Activated T-cell treated with anti-CD3 and anti-CD28 coated beads for 48 hours (primary cell): Measurements from ENCODE around the gene ZNF850.

Experiments
- DNase-seq: peaks from one replicate; pipeline ENCODE4 v3.0.0-alpha.2; 2020; ENCODE audit warnings: low read depth

The ZNF850 gene

DNA sequence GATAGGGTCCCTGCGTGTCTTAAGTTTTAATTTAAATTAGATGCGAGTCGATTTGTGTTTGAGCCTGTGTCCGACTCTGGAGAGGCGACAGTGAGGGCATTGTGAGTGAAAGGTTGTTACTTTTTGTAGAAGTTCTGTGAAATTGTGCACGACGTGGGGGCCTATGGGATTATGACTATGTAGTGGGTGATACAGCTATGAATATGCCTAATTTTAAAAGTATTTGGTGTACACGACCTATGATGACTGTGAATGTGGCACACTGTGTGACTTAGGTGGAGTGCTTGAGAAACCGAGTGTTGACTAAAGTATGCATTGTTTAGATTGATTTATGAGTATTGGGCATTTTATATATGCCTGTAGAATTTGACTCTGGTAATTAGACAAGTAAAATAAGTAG is 84.5 kb downstream of the ZNF850 start:
- DNase-seq, result no peak

DNA sequence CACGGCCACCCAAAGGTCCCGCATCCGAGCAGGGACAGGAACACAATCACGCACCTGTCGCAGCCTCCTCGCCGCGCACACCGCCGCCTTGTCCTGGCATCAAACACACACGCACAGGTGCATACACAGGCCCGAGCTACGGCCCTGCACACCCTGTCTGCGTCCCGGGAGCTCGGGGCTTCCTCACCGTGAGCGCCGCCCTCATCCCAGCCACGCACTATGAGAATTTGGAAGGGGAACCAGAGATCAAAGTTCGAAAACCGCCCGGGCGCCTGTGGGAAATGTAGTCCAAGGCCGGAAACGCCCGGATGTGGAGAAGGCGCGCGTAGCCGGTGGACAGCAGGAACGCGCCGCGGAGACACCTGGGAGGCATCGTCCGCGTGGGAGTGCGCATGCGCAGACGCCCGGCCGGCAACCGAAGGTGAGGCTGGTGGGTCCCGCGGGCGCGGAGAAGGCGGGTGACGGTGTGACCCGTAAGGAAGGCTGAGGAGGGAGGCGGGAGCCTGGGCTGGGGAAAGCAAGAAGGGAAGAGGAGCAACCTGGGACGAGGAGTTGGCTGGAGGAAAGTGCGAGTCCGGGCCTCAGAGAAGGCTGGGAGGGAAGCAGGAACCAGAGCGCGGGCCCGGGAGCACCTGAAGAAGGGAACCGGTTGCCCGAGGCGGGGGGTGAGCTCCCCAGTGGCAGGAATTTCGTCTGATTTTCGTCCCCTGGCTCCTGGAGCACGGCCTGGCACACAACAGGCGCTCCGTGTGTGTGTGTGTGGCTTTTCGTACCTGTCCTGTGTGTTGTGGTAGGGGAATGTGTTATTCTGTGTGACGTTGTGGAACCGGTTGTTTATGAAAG is 85.2 kb downstream of the ZNF850 start, which contains the start of gene ZNF567:
Gene ZNF567 (plus strand): TSS at position 399 of the 843 bp plus-strand sequence. CDS start 7,256 bp downstream, outside the sequence.
- DNase-seq, result peak; percentile 97

DNA sequence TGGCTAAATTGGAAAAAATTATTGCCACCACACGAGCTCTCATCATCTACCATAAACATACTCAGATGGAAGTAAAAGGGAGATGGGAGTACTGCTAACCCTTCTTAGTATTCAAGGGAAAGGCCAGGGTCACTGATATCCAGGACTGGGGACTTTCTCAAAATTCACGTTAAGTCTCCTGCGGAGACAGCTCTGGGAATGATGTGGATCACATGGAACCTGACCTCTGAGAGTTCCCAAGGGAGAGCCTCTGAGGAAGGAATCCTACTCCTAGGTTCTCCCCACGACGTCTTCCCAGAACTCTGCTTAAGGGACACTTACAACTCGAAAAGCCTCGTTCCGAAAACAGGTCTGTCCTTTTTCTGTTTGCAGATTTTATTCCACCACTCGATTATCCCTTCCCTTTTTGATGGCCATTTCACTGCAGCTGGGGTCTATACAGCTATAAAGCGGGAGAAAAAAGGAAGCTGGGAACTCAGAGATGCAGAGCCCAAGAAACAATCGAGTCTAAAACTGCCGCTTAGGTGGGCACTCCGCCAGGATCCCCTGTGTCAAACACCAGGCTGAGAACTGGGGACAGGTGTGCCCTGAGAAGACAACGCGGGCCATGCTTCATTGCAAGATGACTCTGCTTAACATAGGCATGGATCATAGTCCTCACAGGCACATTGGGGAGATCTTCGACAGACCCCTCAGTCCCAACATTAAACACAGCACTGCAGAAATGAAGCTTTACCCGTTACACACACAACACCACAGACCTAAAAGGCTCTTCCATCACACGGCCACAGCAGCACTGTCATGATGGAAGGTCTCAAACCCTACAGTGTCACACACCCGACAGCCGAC is 86.0 kb downstream of the ZNF850 start:
- DNase-seq, result no peak

DNA sequence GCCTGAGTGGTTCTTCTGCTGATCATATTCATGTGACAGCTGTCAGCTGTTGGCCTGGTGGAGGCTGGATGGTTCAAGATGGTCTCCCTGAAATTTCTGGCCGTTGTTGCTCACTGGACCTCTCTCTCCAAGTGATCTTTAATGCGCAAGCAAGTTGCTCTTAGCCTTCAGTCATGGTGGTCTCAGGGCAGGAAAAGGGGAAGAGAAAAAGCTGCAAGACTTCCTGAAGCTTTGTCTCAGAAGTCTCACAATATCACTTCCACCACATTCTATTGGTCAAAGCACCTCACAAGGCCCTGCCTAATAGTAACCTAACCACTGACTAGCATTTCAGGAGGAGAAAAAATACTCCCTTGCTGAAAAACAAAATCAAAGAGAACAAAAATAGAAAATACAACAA is 86.8 kb downstream of the ZNF850 start:
- DNase-seq, result no peak

DNA sequence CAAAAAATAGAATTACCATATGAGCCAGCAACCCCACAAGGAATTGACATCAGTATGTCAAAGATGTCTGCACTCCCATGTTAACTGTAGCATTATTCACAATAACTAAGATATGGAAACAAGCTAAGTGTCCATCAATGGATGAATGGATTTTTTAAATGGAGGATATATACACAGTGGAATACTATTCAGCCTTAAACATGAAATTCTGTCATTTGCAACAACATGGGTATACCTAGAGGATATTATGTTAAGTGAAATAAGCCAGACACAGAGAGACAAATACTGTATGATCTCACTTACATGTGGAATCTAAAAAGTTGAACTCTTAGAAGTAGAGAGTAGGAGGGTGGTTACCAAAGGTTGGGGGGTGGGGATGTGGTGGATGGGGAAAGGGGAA is 93.2 kb downstream of the ZNF850 start:
- DNase-seq, result no peak

DNA sequence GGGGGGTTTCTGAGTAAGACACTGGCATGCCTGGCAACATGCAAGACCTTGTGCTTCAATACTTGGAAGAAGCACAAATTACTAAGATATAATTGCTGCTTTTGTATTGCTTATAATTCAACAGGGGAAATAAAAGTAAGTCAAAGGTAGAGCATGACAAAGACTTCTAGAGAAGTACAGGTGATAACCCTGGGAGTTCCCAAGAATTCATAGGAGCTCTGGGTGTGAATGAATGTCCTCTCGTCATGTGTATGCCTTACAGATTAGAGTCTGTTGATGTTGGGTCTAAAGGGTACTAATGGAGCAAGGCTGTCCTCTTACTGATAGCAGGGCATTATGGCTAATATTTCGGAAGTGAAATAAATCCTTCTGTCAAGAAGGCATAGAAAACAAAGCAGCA is 98.4 kb downstream of the ZNF850 start:
- no peak for DNase-seq

DNA sequence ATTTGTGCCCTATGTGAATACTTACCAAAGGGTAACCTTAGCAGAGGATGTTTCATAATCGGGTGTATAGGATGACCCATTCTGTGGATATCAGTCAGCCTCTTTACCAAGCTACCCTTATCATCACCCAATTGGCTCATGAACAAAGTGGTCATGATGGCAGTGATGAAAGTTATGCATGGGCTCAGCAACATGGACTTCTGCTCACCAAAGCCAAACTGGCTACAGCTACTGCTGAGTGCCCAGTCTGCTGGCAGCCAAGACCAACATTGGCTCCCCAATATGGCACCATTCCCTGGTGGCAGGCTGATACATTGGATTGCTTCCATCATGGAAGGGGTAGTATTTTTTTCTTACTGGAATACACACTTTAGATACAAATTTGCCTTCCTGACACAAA is 100.2 kb downstream of the ZNF850 start:
- DNase-seq, result no peak

DNA sequence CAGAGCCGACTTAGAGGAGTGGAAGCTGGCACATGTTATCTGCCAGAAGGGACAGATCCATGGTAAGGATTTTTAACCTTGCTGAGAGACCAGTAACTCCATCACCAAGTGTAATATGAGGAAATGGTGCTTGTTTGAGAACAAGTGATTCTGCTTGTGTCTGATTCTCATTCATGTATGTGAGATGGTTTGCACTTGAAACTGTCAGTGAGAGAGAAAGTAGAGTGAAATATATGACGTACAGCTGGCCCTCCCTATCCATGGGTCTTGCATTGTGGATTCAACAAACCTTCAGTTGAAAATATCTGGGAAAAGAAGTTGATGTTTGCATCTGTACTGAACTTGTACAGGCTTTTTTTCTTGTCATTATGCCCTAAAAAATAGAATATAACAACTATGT is 104.0 kb downstream of the ZNF850 start:
- no peak for DNase-seq

DNA sequence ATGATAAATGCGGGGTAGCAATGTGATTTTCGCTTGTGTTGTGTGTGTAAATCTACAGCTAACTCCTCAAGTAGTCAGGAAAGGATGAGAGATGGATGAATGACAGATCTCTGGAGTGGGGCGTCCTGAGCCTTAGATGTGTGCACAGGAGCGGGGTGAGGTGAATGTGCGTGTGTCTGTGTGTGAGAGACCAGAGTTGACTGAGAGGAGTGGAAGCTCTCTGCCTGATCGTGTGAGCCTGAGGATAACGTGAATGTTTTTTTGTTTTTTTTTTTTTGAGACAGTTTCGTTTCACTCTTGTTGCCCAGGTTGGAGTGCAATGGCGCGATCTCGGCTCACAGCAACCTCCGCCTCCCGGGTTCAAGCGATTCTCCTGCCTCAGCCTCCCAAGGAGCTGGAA is 106.8 kb downstream of the ZNF850 start:
- no peak for DNase-seq
